G401 (cell line): ENCODE measurements around the gene ZNF239. TPM values are rescaled to one million over a fixed set of nuclear protein-coding genes. Genes with fewer than 3 reads are reported as not detected.
A peak's percentile ranks its signal among the peaks of the same experiment; 100 is the strongest.
"Not testable (repeated sequence)": the region's sequence is repeated elsewhere in the genome, so short reads cannot be mapped to it uniquely, and the experiment has no call there.

Source experiments
- DNase-seq: peaks from one replicate; pipeline ENCODE4 v3.0.0-alpha.2; 2015; ENCODE audit warnings: low spot score
- in situ Hi-C: cut with HindIII; loops from 2 replicates; pipeline ENCODE4 v1.10.0; 2016; ENCODE audit warnings: low sequenced_read_pairs, mixed read lengths
- total RNA-seq: library from RNA; depleted of rRNA; stranded (reverse); fragments of >200 nt; shearing (Covaris generic); gene quantifications from 2 replicates; pipeline ENCODE4 v1.2.3, GENCODE V29; 2014; rRNA removed

The ZNF239 gene
- 3.3 and 14.3 TPM in 2 replicates for total RNA-seq

DNA sequence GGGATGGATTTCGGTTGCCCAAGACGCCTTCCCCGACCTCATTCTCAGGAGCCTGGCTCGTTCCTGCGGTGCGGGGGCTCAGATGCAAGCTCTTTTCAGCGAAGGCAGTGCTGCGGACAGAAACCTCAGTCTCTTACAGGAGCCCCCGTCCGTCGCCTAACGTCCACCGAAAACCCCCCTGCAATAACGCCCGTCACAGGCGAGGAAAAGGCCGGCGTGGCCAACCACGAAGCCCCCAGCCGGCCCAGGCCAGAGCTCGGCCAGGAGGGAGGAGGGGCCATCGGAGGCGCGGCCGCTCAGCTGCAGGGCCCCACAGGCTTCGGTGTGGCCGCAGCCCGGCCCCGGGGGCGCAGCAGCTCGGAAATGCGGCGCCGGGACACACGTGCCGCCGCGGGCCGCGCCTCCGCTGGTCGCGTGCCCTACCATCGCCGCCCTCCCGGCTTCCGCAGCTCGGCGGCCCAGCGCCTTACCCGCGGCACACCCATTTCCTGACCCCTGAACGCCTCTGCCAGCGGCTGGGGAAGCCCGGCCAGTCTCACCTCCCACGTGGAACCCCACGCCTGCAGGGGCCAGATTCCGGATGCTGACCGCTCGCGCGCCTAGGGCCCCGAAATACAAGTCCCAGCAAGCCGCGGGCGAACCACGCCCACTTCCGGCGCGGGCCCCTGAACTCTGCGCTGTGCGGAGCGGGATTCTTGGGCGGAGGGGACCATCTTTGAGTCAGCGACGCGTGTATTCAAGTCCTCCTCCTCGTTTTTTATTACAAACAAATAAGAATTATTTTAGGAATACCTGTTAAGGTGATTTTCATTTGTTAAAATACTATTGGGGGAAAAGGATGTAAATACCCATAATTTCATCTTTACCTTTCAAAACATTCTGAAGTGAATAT lies at the start of gene ZNF239:
Gene ZNF239, minus strand, starts transcription at position 616 of the 892 bp plus-strand sequence. CDS start 16,537 bp downstream, outside the sequence.
- DNase-seq, result peak; percentile 88
- in situ Hi-C loops, result no loop called here

GRCh38 chr10:43623351-43623750 lies 48.9 kb upstream of the ZNF239 start:
- in situ Hi-C loops, result no loop called here
- no peak for DNase-seq

DNA sequence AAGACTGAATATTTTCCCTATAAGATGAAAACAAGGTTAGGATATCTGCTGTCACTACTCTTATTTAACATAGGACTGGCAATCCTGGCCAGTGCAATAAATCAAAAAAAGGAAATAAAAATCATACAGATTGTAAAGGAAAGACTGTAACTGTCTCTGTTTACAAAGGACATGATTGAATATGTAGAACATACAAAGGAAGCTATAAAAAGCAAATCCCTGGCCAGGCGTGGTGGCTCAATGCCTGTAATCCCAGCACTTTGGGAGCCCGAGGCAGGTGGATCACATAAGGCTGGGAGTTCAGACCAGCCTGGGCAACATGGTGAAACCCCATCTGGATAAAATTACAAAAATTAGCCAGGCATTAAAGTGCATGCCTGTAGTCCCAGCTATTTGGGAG lies 47.6 kb upstream of the ZNF239 start:
- in situ Hi-C loops, result no loop called here
- no peak for DNase-seq

DNA sequence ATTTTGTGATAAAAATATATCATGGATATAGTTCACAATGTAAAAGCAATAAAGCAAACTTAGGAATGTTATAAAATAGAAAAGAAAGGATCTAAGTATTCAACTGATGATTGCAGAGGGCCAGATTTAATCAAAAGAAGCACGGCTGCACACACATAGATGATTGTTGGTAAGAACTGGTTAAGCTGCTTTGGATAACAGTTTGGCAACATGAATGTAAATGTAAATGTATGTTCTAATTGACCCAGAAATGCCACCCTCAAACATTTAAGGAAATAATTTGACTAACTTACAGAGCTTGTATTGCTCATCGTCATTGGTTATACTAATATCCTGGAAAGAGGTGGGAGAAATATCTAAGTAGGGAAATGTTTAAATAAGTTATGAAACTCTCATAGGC lies 45.0 kb upstream of the ZNF239 start:
- in situ Hi-C loops, result no loop called here
- no peak for DNase-seq

DNA sequence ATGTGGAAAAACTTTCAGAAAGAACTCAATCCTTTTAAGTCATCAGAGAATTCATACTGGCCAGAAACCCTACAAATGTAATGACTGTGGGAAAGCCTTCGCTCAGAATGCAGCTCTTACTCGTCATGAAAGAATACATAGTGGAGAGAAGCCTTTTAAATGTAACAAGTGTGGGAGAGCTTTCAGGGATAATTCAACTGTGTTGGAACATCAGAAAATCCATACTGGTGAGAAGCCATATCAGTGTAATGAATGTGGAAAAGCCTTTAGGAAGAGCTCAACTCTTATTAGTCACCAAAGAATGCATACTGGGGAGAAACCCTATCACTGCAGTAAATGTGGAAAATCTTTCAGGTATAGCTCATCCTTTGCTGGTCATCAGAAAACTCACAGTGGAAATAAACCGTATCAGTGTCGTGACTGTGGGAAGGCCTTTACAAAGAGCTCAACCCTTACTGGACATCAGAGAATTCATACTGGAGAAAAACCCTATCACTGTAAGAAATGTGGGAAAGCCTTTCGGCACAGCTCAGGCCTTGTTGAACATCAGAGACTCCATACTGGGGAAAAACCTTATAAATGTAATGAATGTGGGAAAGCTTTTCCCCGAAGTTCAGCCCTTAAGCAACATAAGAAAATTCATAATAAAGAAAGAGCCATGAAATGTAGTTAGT lies 42.4 kb upstream of the ZNF239 start:
- in situ Hi-C loops, result no loop called here
- DNase-seq, result no peak

GRCh38 chr10:43610636-43611035 lies 36.2 kb upstream of the ZNF239 start:
- no peak for DNase-seq
- in situ Hi-C loops, result no loop called here

DNA sequence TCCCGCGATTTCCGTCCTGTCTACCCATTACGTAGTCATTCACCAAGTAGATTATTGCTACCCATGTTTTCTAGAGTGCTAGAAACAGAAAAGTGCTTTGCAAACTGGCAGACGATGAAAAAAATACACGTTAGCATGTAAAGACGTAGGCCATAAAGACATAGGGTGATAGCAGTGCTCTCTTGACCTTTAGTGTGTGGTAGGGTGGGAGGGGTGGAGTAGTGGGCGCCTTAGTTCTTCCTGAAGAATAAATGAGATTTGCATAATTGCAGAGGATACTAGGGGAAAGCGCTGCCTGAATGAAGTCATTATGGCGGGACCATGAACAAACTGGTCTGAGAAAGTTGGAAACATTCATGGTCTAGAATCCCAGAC lies 32.8 kb upstream of the ZNF239 start:
- in situ Hi-C loops, result no loop called here
- DNase-seq, result no peak

DNA sequence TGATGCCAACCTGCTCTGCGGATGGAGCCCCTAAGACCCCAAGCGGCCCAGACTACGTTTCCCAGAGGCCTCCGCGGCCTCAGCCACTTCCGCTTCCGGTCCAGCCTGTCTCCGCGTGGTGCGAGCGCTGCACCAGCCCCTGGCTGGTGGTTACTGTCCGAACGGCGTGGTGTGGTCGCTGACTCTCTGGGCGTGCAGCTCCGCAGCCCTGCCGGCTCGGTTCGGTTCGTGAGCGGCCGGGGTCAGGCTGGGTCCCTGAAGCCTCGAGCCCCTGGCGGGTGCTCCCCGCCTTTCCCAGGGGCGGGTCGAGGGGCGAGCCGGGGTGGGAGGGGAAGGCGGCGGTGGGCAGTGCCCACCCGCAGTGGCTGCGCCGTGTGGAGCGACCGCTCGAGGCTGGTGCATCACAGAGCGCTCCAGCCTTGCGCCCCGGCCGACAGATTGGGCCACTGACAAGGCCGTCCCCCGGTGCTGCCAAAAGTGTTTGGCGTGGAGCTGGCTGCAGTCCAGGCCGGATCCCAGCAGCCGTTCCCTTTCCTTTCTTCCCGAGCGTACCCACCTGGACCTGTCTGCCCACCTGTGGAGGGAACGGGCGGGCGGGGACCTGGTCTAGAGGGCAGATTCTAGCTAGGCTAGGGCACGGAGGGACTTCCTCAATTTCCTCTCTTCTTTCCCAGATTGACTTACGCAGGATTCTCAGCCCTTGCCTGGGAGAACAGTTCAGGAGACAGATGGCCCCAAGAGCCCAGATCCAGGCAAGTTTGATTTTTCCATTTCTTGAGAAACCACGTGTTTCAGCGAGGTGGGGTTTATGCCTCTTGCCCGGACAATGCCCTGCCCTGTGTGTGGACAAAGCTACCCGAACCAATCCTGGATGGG lies 32.1 kb upstream of the ZNF239 start, which contains the start of gene ZNF485:
Gene ZNF485, plus strand, starts transcription at position 116 of the 876 bp plus-strand sequence. Its CDS starts 613 bp downstream, at position 729.
- DNase-seq, result peak; percentile 84
- in situ Hi-C loops, result no loop called here

- no peak for DNase-seq
- in situ Hi-C loops, result no loop called here
Measured at GRCh38 chr10:43605850-43606322, 31.5 kb upstream of the ZNF239 start.

DNA sequence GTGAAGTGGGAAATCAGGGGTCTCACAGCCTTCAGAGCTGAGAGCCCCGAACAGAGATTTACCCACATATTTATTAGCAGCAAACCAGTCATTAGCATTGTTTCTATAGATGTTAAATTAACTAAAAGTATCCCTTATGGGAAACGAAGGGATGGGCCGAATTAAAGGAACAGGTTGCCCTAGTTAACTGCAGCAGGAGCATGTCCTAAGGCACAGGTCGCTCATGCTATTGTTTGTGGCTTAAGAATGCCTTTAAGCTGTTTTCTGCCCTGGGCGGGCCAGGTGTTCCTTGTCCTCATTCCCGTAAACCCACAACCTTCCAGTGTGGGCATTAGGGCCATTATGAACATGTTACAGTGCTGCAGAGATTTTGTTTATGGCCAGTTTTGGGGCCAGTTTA lies 27.2 kb upstream of the ZNF239 start:
- DNase-seq, in situ Hi-C loops: not testable (repeated sequence)

- in situ Hi-C loops, result no loop called here
- DNase-seq, result no peak
Measured at GRCh38 chr10:43599333-43599732, 24.9 kb upstream of the ZNF239 start.

GRCh38 chr10:43598446-43598845 lies 24.0 kb upstream of the ZNF239 start:
- in situ Hi-C loops, result no loop called here
- no peak for DNase-seq

DNA sequence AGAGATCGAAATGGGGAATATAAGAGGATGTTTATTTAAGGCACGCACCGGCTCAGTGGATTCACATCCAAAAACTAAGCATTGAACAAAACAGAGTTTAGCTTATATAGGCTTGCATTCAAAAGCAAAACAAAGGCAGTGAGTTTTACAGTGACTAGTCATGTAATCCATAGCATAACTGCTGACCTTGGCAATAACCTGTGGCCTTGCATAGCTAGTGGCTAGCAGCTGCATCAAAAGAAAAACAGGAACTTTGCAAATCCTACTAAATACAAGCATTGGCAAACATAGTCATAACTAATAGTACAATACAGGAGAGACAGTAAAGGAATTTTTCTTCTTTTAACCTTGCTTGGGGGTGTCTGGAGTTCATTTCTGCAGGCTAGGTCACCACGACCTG lies 22.1 kb upstream of the ZNF239 start:
- in situ Hi-C loops, result no loop called here
- DNase-seq, result no peak

DNA sequence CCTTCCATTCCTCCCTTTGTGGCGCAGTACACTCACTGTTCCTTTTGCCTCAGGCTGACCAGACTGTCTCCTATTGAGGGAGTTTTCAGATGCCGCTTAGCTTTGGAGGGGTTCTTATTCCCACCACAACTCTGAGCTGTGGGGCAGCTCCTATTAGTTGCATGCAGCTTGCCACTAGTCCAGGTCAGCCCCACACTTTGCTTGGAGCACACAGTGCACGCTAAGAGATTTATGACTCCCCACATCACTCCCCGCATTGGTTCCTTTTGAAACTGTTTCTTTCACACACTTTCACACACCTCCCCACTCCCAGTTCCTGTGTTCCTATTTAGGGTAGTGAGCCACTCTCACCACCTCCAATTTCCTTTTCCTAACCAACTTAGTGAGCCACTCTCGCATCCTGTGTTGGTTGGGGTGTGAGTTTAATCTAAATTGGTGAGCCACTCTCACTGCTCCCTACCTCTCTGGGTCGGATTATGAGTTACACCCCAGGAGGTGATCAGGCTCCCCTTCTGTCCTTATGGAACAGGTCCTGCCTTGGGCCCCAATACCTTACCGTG lies 21.4 kb upstream of the ZNF239 start:
- no peak for DNase-seq
- in situ Hi-C loops, result no loop called here

GRCh38 chr10:43594944-43595589 lies 20.7 kb upstream of the ZNF239 start:
- in situ Hi-C loops, result no loop called here

GRCh38 chr10:43591303-43591904 lies 17.0 kb upstream of the ZNF239 start:
- DNase-seq, result no peak
- in situ Hi-C loops, result no loop called here

More at GRCh38 chr10:43594944-43595589, 20.7 kb upstream of the ZNF239 start:
- DNase-seq, result no peak

GRCh38 chr10:43586730-43587115 lies 12.3 kb upstream of the ZNF239 start:
- in situ Hi-C loops, DNase-seq: not testable (repeated sequence)
